Renal pelvis (tissue), 4 donors: ENCODE results near the gene SORBS2. TPM values are rescaled to one million over a fixed set of nuclear protein-coding genes. Genes with fewer than 3 reads are reported as not detected.

Experiments
- DNase-seq: peaks from one replicate; pipeline ENCODE4 v3.0.0-alpha.2; 2013
- polyA plus RNA-seq, 3 donors: library from polyadenylated mRNA; unstranded; fragments of 120-200 nt; gene quantifications; one replicate each; pipeline ENCODE4 v1.2.1, GENCODE V29; 2013; ENCODE audit not compliant: insufficient read length in 3 of 3

SORBS2 gene
- polyA plus RNA-seq, 3 donors = 64.0 to 83.9 (median 79.5) TPM

DNA sequence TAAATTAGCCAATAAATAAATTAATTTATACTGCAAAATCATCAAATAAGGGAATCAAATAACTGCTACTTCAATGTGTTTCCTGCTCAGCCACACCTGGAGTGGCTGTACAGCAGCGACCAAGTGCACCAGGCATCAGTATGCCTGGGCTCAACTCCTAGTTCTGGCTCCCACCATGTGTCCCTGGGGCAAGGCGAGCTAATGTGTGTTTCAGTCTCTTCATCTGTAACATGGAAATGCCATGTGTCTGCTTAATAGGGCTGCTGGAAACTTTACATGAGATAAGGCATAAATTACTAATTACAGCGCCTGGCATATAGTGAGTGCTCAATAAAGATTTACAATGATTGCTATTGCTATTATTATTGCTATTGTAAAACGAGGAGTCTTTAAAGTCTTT lies 167.6 kb downstream of the SORBS2 start:
- no peak for DNase-seq

DNA sequence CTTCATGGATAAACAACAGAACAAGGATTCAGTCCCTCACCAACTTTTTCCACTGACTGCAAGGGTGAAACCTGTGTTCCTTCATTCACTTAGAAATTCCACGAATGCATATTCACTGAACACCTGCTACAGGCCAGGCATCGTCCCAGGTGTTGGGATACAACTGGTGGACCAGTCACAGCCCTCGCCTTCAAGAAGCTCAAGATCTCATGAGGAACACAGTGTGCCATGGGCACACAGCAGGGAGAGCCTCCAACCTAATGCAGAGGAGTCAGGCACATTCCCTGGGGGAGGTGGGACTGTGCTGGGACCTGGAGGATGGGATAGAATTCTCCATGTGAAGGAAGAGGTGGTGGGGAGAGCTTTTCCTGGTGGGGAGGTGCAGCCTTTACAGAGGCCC lies 169.1 kb downstream of the SORBS2 start:
- DNase-seq = no peak

DNA sequence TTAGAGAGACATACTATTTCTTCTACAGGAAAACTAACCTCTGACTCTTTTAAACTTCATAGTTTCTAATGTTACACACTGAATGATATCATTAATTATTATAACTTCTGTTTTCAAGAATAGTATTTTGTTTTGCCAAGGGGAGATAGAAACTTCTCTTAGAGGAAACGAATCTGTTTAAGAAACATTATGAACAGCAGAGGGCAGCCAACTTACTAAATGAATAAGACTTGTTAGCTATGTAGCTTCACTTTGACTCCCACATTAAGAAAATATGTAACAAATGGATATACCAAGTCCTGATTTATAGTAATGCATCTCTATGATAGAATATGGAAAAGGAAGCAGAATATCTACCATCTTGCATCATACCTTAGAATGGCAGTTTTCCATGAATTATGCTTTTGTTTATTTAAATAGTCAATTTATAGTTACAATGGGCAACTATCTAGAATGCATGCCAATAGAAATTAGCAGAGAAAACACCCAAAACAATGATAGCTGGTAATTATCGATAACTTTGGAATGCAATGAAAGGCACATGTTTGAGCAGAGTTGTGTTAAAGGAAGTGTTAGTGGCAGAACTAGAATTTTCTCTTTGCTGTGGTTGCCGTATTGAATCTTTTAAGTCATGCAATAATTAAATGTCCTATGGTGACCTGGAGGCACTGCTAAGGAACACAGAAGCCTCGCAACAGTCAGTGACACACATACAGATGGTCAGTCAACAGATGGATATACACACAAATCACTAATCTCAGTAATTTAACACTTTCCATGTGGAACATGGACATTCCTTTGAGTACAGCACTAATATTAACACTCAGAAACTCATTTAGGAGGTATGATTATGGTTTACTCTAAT lies 171.0 kb downstream of the SORBS2 start:
- peak; percentile 69 for DNase-seq

DNA sequence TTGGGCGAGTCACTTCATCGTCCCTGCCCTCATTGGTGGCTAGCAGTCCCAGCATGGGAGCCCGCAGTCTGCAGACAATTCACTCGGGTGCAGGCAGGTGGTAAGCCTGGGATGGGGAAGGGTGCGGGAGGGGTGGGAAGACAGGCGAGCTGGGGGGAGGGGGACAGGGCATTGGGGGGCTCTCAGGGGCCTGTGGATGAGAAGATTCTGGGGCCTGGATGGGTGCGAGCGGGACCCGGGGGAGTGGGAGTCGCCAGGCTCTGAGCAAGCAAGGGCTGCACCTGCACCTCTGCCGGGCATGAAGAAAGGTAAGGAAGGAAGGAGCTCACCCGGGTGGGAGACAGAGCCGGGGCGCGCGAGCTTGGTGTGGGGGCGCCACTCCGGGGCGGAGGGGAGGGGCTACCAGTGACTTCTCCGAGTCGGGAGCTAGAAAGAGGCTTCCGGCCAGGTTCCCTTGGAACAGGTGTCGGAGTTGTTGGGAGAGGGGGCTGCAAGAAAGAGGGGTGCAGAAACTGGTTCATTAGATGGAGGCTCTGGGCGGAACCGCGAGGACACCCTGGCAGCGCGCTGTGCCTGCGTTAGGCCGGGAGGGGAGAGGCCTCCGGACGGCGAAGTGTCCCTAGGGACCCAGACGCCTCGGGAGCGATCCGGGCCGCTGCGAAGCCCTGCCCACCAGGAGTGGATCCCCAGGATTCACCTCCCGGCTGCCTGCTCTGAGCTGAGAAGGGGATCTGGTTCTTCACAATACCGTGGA lies 173.3 kb downstream of the SORBS2 start:
- no peak for DNase-seq

DNA sequence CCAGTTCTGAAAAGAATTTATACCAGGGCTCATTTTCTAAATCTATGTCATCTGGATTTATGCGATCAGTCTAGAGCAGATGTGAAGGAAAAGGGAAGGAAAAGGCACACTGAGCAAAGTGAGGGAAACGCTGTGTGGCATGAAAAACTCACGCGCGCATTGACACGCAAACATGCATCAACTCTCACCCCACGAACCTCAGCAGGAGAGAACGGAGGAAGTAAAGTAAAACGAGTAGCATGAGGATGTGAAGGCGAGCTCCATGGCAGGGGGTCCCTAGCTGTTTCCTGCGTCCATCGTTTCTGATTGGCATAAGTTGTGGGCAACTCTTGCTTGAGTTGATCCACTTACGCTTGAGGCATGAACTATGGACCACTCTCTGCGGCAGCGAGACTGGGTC lies 173.9 kb downstream of the SORBS2 start:
- no peak for DNase-seq

DNA sequence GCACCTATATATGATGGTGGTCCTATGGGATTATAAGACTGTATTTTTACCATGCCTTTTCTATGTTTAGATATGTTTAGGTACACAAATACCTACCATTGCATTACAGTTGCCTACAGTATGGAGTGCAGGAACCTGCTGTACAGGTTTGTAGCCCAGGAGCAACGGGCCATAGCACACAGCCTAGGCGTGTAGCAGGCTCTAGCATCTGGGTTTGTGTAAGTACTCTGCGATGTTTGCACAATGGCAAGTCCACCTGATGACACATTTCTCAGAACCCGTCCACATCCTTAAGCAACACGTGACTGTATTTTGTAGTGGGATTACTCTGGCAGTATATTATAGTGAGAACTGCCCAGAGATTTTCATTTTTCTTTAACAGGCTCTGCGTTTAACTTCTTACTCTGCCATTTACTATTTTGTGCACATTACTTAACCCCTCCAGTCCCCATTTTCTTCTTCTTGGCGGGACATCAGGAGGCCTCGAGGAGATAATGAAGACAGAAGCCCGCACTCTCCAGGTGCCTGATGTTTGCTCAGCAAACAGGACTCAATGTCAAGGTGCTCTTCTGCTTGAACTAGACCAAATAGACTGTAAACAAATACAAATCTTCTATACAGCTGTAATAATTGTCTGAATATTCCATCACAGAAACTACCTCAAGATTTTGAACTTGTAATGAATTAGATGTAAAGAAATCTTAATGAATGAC lies 174.7 kb downstream of the SORBS2 start:
- no peak for DNase-seq

DNA sequence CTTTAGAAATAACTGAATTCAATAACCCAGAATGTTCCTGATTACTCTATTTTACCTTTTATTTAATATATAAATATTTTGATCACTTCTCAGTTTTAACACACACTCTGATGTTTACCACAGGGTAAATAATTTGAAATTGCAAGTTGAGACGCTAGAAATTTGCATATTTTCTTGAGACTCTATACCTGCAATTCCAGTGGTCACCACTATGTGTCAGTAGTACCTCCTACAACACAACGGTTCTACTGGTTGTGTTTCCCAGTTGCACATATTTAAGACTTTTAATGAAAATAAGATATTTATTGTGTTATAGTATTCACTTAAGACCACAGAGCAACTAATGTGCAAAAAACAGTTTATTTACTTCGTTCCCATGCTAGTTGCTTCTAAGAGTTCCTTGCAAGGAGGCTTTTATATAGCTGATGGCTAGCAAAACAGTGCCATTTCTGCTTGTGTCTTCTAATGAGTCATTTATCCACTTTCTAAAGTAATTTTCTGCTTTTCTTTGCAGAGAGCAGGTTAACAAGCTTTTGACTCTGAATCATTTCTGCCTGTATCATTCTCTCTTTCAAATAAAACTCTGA lies 177.8 kb downstream of the SORBS2 start:
- no peak for DNase-seq

DNA sequence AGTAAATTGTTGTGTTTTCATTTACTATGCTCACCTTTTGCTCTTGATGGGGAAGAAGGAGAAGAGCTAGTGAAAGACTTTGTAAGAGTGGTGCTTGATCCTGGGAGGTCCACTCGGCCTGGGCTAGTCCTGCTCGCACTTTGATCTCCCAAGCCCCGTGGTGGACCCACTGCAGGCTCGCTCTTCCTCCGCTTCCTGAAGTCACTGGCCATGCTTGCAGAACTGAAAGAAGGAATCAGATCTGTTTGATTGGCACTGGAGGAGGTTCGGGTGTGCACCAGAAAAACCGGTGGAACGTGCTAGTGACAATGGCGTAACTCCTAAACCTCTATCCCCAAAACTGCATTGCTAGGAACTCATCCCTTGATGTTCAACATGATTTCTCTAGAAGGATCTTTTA lies 185.2 kb downstream of the SORBS2 start:
- DNase-seq = no peak

DNA sequence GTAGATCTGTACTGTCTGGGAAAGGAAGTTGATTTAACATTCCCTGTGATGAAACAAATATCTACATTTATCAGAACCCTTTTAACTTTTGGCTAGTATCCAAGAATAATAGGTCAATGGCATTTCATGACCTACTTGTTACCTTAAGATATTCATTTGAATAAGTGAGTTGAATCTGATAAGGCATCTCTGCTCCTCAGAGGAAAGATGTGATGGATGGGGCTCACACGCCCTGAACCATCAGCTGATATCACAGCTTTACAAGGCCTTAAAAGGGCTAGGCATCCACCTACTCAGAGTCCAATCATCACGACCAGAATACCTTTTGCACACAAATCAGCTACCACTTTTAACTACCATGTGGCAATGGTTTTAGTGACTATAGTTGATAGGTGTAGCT lies 186.5 kb downstream of the SORBS2 start:
- no peak for DNase-seq

DNA sequence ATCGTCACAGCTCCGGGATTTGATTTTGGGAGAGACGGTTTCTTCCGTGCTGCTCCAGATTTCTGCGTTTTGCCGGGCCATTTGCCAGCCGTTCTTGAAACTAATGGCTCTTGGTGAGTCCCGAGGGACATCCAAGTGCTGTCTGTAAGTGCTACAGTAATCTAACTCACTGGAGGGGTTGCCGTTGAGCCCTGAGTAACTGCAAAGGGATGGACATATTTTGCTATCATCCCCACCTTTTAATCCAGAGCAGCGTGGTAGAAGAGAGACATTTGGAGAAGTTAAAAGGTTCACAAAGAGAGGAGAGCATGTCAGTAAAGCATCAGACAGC lies 187.8 kb downstream of the SORBS2 start:
- DNase-seq = no peak

DNA sequence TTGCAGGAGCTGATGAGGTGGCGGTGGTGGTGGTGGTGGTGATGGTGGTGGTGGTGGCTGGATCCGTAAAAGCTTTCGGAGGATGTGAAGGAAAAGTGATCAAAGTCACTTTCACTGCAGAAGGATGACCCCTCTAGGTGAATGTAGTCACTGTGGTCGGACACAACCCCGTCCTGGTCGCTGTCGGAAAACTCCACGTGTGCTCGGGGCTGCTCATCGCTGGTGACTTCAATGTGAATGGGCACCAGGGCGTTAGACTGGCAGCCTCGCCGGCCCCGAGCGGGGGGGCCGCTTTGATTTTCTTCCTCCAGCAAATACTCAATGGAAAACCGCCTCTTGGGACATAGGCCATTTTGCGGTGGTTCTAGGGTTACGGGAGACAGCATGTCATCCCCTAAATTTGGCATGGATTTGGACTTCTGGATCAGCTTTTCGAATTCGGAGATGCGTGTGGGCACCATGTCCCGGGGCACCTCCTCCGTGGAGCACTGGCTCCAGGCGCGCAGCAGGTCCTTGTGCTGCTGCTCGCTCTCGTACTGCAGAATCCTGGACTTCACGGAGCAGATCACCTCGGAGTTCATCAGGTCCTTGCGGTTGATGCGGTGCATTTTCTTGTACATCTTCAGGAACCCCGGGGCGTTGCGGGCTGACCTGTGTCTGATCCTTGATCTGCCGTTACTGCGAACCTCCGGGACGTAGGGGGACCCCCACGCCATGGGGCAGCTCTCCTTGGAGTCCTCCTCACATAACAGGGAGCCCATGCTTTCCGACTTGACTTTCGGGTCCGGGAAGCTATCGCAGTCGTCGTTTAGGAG lies 188.3 kb downstream of the SORBS2 start:
- no peak for DNase-seq

DNA sequence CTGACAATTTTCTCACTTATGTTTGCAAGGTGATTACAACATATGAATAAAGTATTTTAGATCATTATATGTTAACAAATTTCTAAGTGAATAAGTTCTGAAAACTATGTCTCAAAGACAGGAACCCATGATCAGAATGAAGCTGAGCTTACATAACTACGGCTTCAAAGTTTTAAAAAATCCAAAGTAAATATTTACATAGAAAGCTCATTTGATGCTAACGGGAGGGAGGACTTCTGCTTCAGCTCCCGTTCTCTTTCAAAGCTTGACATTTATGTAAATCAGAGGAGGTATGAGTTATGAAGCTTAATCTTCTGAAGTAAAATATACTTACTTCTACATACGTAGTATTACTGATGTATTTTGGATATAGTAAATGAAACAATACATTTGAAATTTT lies 203.8 kb downstream of the SORBS2 start:
- no peak for DNase-seq

DNA sequence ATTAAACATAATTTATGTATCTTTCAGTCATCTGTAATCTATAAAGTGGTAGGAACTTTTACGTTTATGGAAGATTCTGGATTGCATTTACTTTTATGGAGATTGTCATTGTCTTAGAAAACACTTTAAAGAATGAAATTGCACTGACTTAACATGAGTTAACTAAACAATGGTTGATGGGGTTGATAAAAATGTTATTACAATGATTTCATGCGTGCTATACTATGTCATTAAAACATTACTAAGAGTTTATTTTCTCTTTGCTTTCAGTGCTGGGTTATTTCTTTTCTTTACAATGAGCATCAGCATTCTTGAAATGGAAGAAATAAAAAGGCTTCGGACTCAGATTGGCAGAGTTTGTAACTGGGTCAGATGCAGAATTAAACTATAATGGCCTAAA lies 209.6 kb downstream of the SORBS2 start:
- no peak for DNase-seq

DNA sequence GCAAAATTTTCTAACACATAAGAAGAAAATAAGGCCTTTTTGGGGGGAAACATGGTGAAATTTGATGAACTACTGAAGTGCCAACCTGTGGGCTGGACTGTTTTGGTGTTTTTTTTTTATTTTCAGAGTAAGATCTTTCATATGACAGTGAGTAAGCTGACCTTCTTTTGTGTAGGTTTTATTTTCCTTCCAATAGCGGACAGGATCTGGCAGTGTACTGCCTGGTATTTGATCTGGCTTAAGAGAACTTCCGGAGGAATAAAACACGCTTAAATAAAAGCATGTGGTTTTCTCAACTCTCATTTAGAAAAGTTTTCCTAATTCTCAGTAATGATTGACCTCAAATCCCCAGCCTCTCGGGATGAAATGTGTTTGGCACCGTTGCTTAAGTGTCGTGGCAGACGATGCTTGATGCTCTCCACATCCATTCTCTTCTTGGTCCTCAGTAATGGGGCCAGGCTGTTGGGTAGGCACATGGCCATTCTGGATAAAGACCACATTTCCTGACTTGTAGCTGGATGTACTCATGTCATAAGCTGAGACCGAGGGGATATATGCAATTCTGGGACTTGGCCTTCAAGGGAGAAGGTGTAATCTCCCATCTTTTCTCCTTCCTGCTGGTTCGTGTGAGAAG lies 211.1 kb downstream of the SORBS2 start:
- DNase-seq = no peak

DNA sequence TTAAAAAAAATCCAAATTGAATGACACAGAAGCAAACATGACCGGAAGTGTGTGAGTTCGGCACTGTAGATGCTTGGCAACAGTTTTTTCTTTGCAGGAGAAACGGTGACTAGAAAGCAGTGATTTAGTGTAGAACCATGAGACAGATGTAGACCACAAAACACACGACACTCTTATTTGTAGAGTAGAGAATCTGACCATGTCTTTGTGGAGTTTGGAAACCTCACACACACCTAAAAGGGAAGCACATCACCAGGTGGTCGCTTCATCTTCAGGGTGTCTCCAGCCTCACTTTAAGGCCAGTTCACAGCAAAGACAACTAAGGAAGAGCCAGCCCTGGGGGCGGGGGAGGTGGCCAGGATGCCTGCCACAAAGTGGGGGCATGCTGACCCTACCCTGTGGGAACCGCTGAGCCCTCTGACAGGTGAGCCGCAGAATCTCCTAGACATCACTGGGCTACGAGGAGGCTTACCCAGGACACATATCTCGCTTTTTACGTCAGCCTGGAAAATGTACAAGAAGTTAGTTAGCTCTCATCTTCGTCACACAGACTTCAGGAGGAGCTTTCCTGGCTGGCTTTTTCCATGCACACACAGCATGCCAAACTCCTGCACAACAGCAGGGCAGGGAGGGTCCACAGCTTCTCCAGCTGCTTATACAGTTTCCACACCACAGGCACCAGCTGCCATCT lies 212.3 kb downstream of the SORBS2 start:
- DNase-seq = no peak

DNA sequence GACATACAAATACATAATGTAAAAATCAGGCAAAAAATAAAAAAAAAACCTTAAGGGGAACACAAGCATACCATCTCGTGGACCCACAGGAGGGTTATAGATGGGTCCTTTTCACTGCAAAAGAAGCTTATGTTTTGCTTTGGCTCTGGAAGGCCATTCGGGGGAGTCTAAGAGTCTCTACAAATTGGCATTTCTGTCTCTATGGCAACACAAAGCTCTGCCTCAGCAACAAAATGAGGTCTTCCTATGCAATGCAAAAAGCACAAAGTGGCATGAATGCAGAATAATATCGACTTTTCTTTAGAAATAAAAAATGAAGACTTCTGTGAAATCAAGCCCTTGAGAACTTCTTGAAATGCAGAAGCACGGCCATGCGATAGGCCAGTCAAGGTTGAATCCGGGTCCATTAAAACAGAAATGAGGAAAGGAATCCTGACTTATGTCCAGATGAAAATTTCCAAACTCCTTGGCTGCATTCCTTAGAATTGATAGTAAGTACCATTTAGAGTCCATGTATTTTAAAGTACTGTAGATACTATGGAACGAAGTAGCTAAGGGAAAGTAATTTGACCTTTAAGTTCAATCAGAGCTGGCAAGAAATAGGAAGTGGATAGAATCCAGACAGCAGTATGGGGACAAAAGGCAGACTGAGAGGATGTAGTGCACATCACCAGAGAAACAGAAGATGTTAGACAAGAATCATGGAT lies 213.0 kb downstream of the SORBS2 start:
- no peak for DNase-seq

DNA sequence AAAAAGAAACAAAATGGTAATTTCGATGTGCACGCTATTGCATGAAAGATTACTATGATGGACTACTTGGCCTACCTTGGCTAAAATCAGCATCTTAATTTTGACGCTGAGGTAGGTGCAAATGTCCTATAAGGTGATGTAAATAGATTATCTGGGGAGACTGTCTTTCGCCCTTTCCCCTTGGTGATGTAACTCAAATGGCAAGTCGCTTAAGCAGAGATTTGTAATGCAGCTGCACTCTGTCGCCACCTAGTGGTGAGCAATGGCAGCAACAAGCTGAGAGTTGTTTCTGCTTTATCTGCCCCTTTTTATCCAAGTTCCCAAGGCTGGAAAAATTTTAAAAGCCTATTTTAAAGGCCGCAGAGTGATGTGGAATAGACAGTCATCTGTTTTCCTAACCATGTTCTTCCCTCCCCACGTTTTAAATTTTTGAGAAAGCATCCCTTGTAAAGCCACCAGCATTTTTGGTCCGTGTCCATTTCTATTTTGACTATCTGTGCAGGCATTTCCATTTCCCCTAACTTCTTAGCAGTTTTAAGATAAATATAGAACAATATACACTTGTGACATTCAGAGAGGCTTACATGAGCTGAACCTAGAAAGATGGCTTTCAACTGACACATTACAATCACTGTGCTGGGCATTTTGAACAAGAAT lies 214.3 kb downstream of the SORBS2 start:
- peak; percentile 69 for DNase-seq

DNA sequence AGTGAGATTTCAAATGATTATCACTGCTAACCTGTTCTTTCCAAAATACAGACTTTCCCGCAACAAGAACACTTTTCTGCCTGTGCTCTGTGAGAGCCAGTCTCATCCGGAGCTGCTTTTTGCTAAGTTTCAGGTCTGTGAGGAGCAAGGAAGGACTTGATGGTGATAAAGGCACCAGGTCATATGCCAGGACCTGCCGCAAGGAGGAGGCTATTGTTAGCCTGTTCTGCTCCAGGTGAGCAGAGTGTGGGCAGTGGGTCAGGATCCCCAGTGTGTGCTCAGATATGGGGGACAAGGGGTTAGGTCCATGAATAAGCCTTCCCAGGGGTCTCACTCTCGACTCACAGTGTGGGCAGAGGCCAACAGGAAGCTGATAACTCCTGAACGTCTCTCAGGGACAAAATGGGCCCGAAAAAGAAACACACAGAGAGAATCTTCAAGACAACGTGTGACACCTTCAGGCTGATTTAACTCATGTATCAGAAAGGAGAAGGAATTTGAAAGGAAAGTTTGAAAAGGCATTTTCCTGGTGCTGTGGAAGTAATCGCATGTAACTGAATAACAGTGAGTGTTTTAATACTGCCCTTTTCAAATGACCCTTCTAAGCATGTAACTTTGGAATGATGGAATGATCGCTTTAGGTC lies 219.0 kb downstream of the SORBS2 start:
- DNase-seq = no peak

DNA sequence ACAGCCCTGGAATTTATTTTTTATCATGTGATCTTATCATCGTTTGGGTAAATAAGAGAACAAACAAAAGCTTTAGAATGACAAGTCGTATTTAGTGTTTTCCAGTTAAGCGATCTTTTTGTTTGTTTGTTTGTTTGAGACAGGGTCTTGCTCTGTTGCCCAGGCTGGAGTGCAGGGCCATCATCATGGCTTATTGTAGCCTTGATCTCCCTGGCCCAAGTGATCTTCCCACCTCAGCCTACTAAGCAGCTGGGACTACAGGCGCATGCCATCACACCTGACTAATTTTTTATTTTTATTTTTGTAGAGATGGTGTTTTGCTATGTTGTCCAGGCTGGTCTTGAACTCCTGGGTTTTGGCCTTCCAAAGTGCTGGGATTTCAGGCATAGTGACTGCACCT lies 219.6 kb downstream of the SORBS2 start:
- no peak for DNase-seq
